ENCODE measurements around the gene RIBC2. TPM values are rescaled to one million over a fixed set of nuclear protein-coding genes. Genes with fewer than 3 reads are reported as not detected.
"Not testable (repeated sequence)": the region's sequence is repeated elsewhere in the genome, so short reads cannot be mapped to it uniquely, and the experiment has no call there.

RIBC2 gene
- total RNA-seq, 1 donor from 2014 or later: 2.6 TPM

- Histone ChIP-seq H3K36me3 (no peaks in the 10 kb centered on the region), H3K27me3 (ENCODE audit: low read depth) (no peaks in the 10 kb centered on the region), H3K4me3 (no peak overlapping the region), H3K27ac (peak overlapping the region; percentile 26), H3K4me1 (no peaks in the 10 kb centered on the region), H3K9me3 (no peaks in the 10 kb centered on the region)
- ATAC-seq: peak; percentile 59 to 84
- intact Hi-C loops (cut with DNase I): no loop called here
- DNase-seq: no peak
- no peak for TF ChIP-seq CTCF (IDR thresholded peaks at IDR 0.05)
Observed at GRCh38 chr22:45460288-45461109, 47.0 kb downstream of the RIBC2 start.

GRCh38 chr22:45462034-45462655 is 48.7 kb downstream of the RIBC2 start:
- ATAC-seq (no peak), DNase-seq (no peak)
- intact Hi-C loops (cut with DNase I): no loop called here
- Histone ChIP-seq H3K4me1 (no peaks in the 10 kb centered on the region), H3K4me3 (no peak overlapping the region), H3K36me3 (no peaks in the 10 kb centered on the region), H3K27me3 (ENCODE audit: low read depth) (no peaks in the 10 kb centered on the region), H3K27ac (no peak overlapping the region), H3K9me3 (no peaks in the 10 kb centered on the region)
- TF ChIP-seq CTCF (IDR thresholded peaks at IDR 0.05): no peak

- H3K4me3 ChIP-seq; H3K27ac ChIP-seq; intact Hi-C loops (cut with DNase I); H3K27me3 ChIP-seq (ENCODE audit: low read depth); H3K4me1 ChIP-seq; ATAC-seq; H3K36me3 ChIP-seq; H3K9me3 ChIP-seq: not testable (repeated sequence)
- peak; percentile 1 for DNase-seq
Observed at GRCh38 chr22:45463691-45464090, 50.2 kb downstream of the RIBC2 start.

- no peak for DNase-seq
- Histone ChIP-seq H3K27ac (no peak overlapping the region), H3K4me3 (no peak overlapping the region), H3K27me3 (ENCODE audit: low read depth) (no peaks in the 10 kb centered on the region), H3K9me3 (no peaks in the 10 kb centered on the region), H3K4me1 (no peaks in the 10 kb centered on the region), H3K36me3 (no peaks in the 10 kb centered on the region)
- no peak for ATAC-seq
- TF ChIP-seq CTCF (IDR thresholded peaks at IDR 0.05): no peak
- intact Hi-C loops (cut with DNase I): no loop called here
Observed at GRCh38 chr22:45465633-45466032, 52.1 kb downstream of the RIBC2 start.

- intact Hi-C loops (cut with DNase I): no loop called here
- Histone ChIP-seq H3K27me3 (ENCODE audit: low read depth) (no peaks in the 10 kb centered on the region), H3K4me3 (no peak overlapping the region), H3K9me3 (no peaks in the 10 kb centered on the region), H3K36me3 (no peaks in the 10 kb centered on the region), H3K27ac (no peak overlapping the region), H3K4me1 (no peaks in the 10 kb centered on the region)
- no peak for ATAC-seq
- DNase-seq: no peak
- no peak for TF ChIP-seq CTCF (IDR thresholded peaks at IDR 0.05)
Observed at GRCh38 chr22:45468872-45469271, 55.4 kb downstream of the RIBC2 start.
